HEK293T (cell line): ENCODE measurements around the gene METTL3.
A peak's percentile ranks its signal among the peaks of the same experiment; 100 is the strongest.

Source experiments
- CTCF ChIA-PET: fragments of 350-600 bp; formaldehyde crosslinking; extraction: SDS; loops from one replicate; lab custom pipeline; 2021; ENCODE audit warnings: antibody characterized with exemption, inconsistent platforms; lab: Yijun Ruan, JAX
- POLR2A ChIA-PET: fragments of 350-600 bp; formaldehyde crosslinking; extraction: SDS; loops from one replicate; lab custom pipeline; 2020; ENCODE audit warnings: antibody characterized with exemption, inconsistent platforms; lab: Yijun Ruan, JAX
- DNase-seq: peaks from one replicate; pipeline ENCODE4 v3.0.0; 2012; ENCODE audit warnings: mixed read lengths; ENCODE audit errors: extremely low spot score
- ARNT ChIP-seq: fragments of 450-650 bp; IDR thresholded peaks from 2 replicates; pipeline ENCODE4 v1.6.1; 2017; ENCODE audit warnings: mild to moderate bottlenecking
- BHLHE40 ChIP-seq: fragments of 450-650 bp; IDR thresholded peaks from 2 replicates; pipeline ENCODE4 v1.6.1; 2016; ENCODE audit warnings: mild to moderate bottlenecking, moderate library complexity, borderline replicate concordance
- CTBP1 ChIP-seq: fragments of 450-650 bp; IDR thresholded peaks from 2 replicates; pipeline ENCODE4 v1.6.1; 2016; ENCODE audit warnings: borderline replicate concordance
- ELF4 ChIP-seq: fragments of 450-650 bp; IDR thresholded peaks from 2 replicates; pipeline ENCODE4 v1.6.1; 2017; ENCODE audit warnings: antibody characterized with exemption
- FOXA1 ChIP-seq: fragments of 450-650 bp; IDR thresholded peaks from 2 replicates; pipeline ENCODE4 v1.6.1; 2016; ENCODE audit warnings: mild to moderate bottlenecking
- FOXK2 ChIP-seq: fragments of 450-650 bp; IDR thresholded peaks from 2 replicates; pipeline ENCODE4 v1.6.1; 2016; ENCODE audit warnings: mild to moderate bottlenecking
- FOXM1 ChIP-seq: fragments of 450-650 bp; IDR thresholded peaks from 2 replicates; pipeline ENCODE4 v1.6.1; 2017; ENCODE audit warnings: mild to moderate bottlenecking, borderline replicate concordance
- HDGF ChIP-seq: fragments of 450-650 bp; IDR thresholded peaks from 2 replicates; pipeline ENCODE4 v1.6.1; 2017; ENCODE audit warnings: antibody characterized with exemption, borderline replicate concordance
- L3MBTL2 ChIP-seq: fragments of 450-650 bp; conservative IDR thresholded peaks from 2 replicates; pipeline ENCODE4 v1.6.1; 2016; ENCODE audit warnings: mild to moderate bottlenecking
- LEF1 ChIP-seq: fragments of 450-650 bp; IDR thresholded peaks from 2 replicates; pipeline ENCODE4 v1.6.1; 2017; ENCODE audit warnings: mild to moderate bottlenecking, borderline replicate concordance
- NFRKB ChIP-seq: fragments of 450-650 bp; IDR thresholded peaks from 2 replicates; pipeline ENCODE4 v1.6.1; 2016; ENCODE audit warnings: mild to moderate bottlenecking, moderate library complexity
- SP1 ChIP-seq: fragments of 450-650 bp; IDR thresholded peaks from 2 replicates; pipeline ENCODE4 v1.6.1; 2017
- SUZ12 ChIP-seq: fragments of 450-650 bp; IDR thresholded peaks from 2 replicates; pipeline ENCODE4 v1.6.1; 2016; ENCODE audit warnings: mild to moderate bottlenecking
- TARDBP ChIP-seq: fragments of 450-650 bp; IDR thresholded peaks from 2 replicates; pipeline ENCODE4 v1.6.1; 2016
- ZNF384 ChIP-seq: fragments of 450-650 bp; IDR thresholded peaks from 2 replicates; pipeline ENCODE4 v1.6.1; 2016
- TF ChIP-seq, protein P1 (sequence below): fragments of 450-650 bp; IDR thresholded peaks from 2 replicates; pipeline ENCODE4 v1.6.1; 2016

Gene METTL3

DNA sequence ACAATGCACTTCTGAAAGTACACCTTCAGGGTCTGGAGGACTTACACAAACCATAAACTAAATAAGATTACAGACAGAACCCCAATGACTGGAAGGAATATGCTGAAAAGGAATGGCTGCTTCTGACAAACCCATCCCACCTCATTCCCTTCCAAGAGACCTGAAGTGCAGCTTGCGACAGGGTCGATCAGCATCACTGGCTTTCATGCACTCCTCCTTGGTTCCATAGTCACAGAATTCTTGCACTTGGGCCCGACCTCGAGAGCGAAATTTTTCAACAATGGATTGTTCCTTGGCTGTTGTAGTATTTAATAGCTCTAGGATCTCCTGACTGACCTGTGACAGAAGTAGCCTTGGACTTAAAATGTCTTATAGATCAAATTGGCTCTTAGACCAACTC, 9.6 kb downstream of the METTL3 start:
- ChIA-PET CTCF (interaction anchor here (1.0 to 4.1 kb wide), 3 partner anchors 9 to 55 kb away, joined by 3 to 35 read pairs (median 3); partner anchors contain the start of gene METTL3), POLR2A (interaction anchor here (3.4 kb wide), 1 partner anchor 10 kb away, joined by 21 read pairs; the partner anchor contains the start of gene METTL3)
- DNase-seq = no peak
- no peak for TF ChIP-seq ARNT
- TF ChIP-seq SUZ12 = no peak
- no peak for TF ChIP-seq HDGF

DNA sequence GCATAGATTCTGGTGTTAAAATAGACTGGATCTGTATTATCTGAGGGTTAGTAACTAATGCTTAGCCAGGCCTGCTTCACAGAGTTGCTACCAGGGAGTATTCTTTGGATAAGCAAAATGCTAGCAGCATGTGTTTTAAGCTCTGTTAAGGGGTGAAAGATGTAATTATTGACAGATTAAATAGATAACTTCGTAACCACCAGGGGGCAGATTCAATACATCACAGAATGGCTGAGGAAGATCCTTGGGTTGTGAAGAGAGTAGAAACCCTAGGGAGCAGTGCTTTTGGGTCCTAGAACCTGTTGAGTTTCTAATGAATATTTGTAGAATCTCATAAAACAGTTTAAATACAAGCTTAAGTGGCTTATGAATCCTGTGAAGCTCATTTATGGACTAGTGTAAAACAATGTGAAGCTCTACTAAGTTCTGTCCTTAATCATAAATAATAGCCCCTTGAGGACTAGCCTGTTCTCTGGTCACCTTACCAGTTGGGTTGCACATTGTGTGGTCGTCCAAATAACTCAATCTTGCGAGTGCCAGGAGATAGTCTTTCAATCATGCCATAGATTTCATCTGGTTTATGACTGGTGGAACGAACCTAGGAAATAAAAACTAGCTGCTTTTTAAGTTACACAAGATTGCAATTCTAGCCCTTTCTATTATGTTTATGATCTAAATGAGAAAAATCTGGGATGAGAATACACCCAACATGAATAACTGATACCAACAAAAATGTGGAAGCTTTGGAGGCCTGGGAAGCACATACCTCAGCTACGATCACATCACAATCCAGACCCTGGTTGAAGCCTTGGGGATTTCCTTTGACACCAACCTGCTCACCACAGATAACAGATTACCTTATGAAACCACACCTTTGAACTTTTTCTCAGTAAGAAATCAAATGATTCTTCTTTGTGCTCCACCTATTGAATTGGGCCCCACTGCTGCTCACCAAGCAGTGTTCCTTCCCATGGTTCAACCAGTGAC, 12.3 kb downstream of the METTL3 start:
- ChIA-PET POLR2A (interaction anchor here (0.6 to 2.6 kb wide), 6 partner anchors 11 to 60 kb away, joined by 3 to 26 read pairs (median 4); partner anchors contain the start of genes CHD8, METTL3, RAB2B and SALL2), CTCF (interaction anchor here (0.6 to 4.1 kb wide), 12 partner anchors 9 to 72 kb away, joined by 3 to 35 read pairs (median 6); partner anchors contain the start of genes METTL3 and SALL2)
- TF ChIP-seq, protein P1, sequence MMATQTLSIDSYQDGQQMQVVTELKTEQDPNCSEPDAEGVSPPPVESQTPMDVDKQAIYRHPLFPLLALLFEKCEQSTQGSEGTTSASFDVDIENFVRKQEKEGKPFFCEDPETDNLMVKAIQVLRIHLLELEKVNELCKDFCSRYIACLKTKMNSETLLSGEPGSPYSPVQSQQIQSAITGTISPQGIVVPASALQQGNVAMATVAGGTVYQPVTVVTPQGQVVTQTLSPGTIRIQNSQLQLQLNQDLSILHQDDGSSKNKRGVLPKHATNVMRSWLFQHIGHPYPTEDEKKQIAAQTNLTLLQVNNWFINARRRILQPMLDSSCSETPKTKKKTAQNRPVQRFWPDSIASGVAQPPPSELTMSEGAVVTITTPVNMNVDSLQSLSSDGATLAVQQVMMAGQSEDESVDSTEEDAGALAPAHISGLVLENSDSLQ = no peak
- TF ChIP-seq SP1 (no peak), SUZ12 (no peak), TARDBP (no peak), ARNT (no peak), ZNF384 (no peak), L3MBTL2 (no peak), FOXM1 (no peak), NFRKB (no peak), FOXK2 (no peak), BHLHE40 (no peak), LEF1 (no peak), ELF4 (no peak), FOXA1 (no peak), CTBP1 (no peak), HDGF (no peak)
- peak; percentile 36 for DNase-seq

DNA sequence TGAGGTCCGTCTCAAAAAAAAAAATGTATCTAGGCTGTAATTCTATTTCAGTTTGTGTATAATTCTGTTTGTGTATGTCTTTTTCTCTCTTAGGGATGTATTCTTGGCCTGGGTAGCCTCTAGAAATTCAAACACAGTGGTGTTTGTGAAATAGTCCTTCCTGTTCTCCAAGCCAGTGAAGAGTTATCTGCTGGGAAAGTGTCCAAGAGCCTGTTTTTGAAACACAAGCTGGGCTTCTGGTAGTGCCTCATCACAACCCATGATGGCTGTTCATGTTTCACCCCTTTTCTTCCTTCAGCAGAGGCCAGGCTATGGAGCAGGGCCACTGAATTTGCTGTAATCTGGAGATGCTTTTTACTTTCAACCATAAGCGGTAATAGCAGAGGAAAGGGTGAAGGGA, 14.7 kb downstream of the METTL3 start:
- POLR2A ChIA-PET = no interaction called here
- no peak for TF ChIP-seq L3MBTL2
- no peak for TF ChIP-seq LEF1
- TF ChIP-seq NFRKB = no peak
- TF ChIP-seq BHLHE40 = no peak
- TF ChIP-seq HDGF = no peak
- no peak for TF ChIP-seq FOXA1
- TF ChIP-seq ARNT = no peak
- no peak for TF ChIP-seq SP1
- no peak for TF ChIP-seq ELF4
- no peak for TF ChIP-seq ZNF384
- no peak for TF ChIP-seq FOXK2
- no peak for TF ChIP-seq SUZ12
- TF ChIP-seq, protein P1 = no peak
- TF ChIP-seq FOXM1 = no peak
- no peak for TF ChIP-seq CTBP1
- TF ChIP-seq TARDBP = no peak
- CTCF ChIA-PET = interaction anchor here (1.5 kb wide), 1 partner anchor 62 kb away, joined by 3 read pairs; no protein-coding TSS in a partner anchor

DNA sequence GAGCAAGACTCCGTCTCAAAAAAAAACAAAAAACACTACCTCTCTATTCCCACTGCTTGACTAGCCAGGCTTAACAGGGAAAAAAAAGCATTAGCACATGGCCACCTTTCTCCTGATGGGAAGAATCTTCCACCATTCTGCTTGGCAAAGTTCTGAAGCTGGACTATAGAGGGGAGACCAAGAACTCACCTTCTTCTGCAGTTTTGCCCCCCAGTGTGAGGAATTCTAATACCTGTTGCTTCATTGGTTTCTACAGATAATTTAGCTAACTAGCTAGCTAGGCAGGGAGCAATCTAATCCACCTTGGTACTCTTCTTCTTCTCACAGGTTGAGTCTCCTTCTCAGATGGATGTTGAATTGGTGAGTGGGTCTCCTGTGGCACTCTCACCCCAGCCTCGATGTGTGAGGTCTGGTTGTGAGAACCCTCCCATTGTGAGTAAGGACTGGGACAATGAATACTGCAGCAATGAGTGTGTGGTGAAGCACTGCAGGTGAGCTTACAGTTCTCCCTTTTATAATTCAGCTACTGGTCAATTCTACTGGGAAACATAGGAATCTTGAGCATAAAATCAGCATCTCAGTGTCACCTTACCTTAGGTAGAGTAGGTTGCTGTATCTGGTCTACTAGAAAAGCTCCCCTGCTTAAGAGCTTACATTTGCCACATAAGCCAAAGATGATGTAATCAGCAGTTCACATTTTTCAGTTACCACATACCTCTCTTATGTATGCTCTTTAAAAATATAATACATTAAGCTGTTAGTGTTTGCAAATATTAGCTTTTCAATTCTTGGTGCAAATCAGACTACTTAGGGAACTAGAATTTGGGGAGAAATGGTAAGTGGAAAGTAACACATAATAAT, 16.0 kb downstream of the METTL3 start:
- TF ChIP-seq SUZ12 (no peak), FOXA1 (no peak), ARNT (no peak), CTBP1 (no peak), LEF1 (no peak), BHLHE40 (no peak), TARDBP (no peak), SP1 (no peak), FOXK2 (no peak), HDGF (no peak), ZNF384 (no peak)
- TF ChIP-seq, protein P1 = no peak
- CTCF ChIA-PET = interaction anchor here (1.3 to 1.8 kb wide), 3 partner anchors 18 to 63 kb away, joined by 3 read pairs; partner anchors contain the start of gene TOX4
- DNase-seq = no peak

More for the DNA sequence above, 14.7 kb downstream of the METTL3 start:
- DNase-seq = no peak

DNA sequence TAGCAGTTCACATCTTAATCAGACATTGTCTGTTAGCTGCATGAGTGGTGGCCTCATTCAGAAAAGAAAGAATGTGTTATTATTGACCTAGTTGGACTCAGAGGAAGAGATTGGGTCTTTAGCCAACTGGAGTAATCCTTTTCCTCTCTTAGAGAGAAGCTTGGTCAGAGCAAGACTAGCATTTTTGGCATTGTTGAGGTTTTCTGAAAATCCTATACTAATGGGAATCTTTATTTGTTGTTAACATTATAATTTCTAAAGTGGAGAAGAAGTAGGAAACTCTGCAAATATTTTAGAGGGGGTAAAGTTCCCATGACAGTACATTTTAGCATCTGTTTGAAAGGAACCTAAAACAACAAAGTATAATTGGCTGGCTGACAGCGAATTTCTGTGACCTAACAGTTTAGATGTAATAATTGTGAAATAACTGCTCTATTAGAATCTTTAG, 24.5 kb downstream of the METTL3 start:
- TF ChIP-seq FOXK2 (no peak), BHLHE40 (no peak), SP1 (no peak), FOXA1 (no peak), TARDBP (no peak), ELF4 (no peak), L3MBTL2 (no peak), HDGF (no peak), CTBP1 (no peak), ZNF384 (no peak), SUZ12 (no peak), NFRKB (no peak), LEF1 (no peak), FOXM1 (no peak)
- TF ChIP-seq, protein P1 = no peak
- DNase-seq = no peak
- ChIA-PET POLR2A (interaction anchor here (1.3 kb wide), 1 partner anchor 9 kb away, joined by 7 read pairs; the partner anchor contains the start of gene TOX4), CTCF (no interaction called here)

More for the DNA sequence above, 16.0 kb downstream of the METTL3 start:
- POLR2A ChIA-PET = interaction anchor here (0.7 to 1.7 kb wide), 2 partner anchors 16 to 17 kb away, joined by 3 to 11 read pairs; partner anchors contain the start of gene METTL3
